HG03060 (cell line): ENCODE results near the gene TNFAIP3.
"Not testable (repeated sequence)": the region's sequence is repeated elsewhere in the genome, so short reads cannot be mapped to it uniquely, and the experiment has no call there.

Source experiments
- ATAC-seq: cut with Tn5 transposase; IDR thresholded peaks from one replicate; pipeline ENCODE4 v1.9.1; 2021; ENCODE audit warnings: low read depth, moderate number of reproducible peaks; ENCODE audit not compliant: unreplicated experiment

The TNFAIP3 gene

DNA sequence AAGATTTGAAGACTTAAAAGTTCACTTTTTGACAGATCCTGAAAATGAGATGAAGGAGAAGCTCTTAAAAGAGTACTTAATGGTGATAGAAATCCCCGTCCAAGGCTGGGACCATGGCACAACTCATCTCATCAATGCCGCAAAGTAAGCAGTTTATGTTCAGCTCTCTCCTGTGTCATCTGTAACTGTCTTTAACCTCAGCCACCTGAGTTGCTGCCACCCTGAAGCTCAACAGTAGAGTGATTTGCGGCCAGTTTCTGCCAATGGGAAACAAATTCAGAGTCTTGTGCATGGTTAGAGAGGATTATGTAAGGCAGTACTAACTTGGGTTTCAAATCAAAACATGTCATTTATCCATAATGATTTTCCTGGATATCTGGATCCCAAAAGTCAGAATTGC lies 10.1 kb downstream of the TNFAIP3 start:
- ATAC-seq: no peak

DNA sequence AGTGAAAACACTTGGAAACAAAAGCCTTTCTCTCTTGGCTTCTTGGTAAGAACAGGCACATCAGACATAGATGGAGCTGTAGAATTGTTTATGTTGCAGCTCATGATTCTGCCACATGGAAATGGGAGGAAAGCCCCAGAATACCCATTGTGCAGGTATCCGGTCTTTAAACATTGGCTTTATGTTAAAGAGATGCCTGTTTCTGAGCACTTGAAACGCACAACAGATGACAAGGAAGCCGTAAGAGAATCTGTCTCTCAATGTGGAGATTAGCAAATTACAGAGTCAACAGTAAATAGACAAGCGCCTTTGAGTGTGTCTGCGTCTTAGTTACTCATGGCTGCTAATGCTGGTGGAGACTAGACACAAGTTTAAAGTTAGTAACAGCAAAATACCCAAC lies 10.5 kb downstream of the TNFAIP3 start:
- ATAC-seq: no peak

DNA sequence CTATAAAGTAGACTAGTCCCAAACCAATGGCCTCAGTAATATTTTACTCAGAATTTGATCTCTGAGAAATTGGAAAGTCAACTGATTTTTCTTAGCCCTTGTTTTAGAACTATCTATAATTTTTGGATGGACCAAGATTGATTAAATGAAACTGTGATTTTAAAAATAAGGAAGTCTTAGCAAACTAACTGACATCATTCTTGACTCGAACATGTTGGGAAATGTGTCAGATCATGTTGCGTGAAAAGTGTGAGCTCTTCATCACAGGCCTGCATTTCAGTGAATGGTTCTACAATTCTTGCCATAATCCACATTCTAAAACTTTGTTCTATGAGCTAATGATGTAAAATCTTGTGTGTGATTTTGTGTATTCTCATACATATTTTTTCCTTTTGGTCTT lies 11.0 kb downstream of the TNFAIP3 start:
- ATAC-seq: no peak

GRCh38 chr6:137878486-137879285 lies 11.6 kb downstream of the TNFAIP3 start:
- no peak for ATAC-seq

GRCh38 chr6:137879299-137879698 lies 12.2 kb downstream of the TNFAIP3 start:
- no peak for ATAC-seq

- no peak for ATAC-seq
These were observed 13.1 kb downstream of the TNFAIP3 start for GRCh38 chr6:137879885-137880745.

DNA sequence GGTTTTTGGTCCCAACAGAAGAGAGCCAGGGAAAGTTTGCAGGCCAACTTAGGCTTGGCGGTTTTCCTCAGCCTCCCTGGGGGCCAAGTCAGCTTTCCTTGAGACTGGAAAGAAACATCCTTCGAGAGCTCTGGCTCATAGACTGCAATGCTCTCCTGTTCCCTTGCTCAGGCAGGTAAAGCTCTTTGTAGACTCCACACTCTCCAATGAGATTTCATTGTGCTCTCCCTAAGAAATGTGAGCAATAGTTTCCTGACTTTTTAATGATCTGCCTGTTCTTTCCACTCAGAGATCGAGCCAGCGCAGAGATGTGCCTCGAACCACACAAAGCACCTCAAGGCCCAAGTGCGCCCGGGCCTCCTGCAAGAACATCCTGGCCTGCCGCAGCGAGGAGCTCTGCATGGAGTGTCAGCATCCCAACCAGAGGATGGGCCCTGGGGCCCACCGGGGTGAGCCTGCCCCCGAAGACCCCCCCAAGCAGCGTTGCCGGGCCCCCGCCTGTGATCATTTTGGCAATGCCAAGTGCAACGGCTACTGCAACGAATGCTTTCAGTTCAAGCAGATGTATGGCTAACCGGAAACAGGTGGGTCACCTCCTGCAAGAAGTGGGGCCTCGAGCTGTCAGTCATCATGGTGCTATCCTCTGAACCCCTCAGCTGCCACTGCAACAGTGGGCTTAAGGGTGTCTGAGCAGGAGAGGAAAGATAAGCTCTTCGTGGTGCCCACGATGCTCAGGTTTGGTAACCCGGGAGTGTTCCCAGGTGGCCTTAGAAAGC lies 13.9 kb downstream of the TNFAIP3 start:
- no peak for ATAC-seq

- no peak for ATAC-seq
These were observed 14.4 kb downstream of the TNFAIP3 start for GRCh38 chr6:137881522-137881886.

DNA sequence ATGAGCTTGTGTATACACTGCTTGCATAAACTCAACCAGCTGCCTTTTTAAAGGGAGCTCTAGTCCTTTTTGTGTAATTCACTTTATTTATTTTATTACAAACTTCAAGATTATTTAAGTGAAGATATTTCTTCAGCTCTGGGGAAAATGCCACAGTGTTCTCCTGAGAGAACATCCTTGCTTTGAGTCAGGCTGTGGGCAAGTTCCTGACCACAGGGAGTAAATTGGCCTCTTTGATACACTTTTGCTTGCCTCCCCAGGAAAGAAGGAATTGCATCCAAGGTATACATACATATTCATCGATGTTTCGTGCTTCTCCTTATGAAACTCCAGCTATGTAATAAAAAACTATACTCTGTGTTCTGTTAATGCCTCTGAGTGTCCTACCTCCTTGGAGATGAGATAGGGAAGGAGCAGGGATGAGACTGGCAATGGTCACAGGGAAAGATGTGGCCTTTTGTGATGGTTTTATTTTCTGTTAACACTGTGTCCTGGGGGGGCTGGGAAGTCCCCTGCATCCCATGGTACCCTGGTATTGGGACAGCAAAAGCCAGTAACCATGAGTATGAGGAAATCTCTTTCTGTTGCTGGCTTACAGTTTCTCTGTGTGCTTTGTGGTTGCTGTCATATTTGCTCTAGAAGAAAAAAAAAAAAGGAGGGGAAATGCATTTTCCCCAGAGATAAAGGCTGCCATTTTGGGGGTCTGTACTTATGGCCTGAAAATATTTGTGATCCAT lies 15.3 kb downstream of the TNFAIP3 start:
- ATAC-seq: no peak

GRCh38 chr6:137883400-137884148 lies 16.5 kb downstream of the TNFAIP3 start:
- no peak for ATAC-seq

GRCh38 chr6:137884149-137884909 lies 17.3 kb downstream of the TNFAIP3 start:
- ATAC-seq: no peak

DNA sequence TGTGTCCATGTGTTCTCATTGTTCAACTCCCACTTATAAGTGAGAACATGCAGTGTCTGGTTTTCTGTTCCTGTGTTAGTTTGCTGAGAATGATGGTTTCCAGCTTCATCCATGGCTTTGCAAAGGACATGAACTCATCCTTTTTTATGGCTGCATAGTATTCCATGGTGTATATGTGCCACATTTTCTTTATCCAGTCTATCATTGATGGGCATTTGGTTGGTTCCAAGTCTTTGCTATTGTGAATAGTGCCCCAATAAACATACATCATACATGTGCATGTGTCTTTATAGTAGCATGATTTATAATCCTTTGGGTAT lies 17.8 kb downstream of the TNFAIP3 start:
- not testable (repeated sequence) for ATAC-seq

DNA sequence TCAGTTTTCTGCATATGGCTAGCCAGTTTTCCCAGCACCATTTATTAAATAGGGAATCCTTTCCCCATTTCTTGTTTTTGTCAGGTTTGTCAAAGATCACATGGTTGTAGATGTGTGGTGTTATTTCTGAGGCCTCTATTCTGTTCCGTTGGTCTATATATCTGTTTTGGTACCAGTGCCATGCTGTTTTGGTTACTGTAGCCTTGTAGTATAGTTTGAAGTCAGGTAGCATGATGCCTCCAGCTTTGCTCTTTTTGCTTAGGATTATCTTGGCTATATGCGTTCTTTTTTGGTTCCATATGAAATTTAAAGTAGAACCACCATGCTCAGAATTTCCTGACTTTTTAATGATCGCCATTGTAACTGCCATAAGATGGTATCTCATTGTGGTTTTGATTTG lies 19.2 kb downstream of the TNFAIP3 start:
- not testable (repeated sequence) for ATAC-seq

DNA sequence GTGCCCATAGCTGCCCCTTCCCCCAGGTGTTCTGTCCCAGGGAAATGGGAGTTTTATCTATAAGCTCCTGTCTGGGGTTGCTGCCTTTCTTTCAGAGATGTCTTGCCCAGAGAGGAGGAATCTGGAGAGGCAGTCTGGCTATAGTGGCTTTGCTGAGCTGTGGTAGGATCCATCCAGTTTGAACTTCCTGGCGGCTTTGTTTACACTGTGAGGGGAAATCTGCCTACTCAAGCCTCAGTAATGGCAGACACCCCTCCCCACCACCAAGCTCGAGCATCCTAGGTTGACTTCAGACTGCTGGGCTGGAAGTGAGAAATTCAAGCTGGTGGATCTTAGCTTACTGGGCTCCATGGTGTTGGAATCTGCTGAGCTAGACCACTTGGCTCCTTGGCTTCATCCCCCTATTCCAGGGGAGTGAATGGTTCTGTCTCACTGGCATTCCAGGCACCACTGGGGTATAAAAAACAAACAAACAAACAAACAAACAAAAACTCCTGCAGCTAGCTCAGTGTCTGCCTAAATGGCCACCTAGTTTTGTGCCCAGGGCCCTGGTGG lies 24.0 kb downstream of the TNFAIP3 start:
- ATAC-seq: no peak

GRCh38 chr6:137892271-137892708 lies 25.2 kb downstream of the TNFAIP3 start:
- no peak for ATAC-seq

- ATAC-seq: no peak
These were observed 26.1 kb downstream of the TNFAIP3 start for GRCh38 chr6:137893181-137893580.

GRCh38 chr6:137893726-137894125 lies 26.7 kb downstream of the TNFAIP3 start:
- ATAC-seq: no peak

DNA sequence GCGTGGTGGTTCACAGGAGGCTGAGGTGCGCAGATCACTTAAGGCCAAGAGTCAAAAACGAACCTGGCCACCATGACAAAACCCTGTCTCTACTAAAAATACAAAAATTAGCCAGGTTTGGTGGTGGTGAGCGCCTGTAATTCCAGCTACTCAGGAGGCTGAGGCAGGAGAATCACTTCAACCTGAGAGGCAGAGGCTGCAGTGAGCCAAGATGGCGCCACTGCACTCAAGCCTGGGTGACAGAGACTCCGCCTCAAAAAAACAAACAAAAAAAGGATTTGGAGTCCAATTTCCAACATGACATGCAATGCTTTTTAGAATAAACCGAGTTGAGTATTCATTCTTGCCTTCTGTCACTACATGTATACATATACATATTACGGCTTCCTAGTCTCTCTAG lies 27.3 kb downstream of the TNFAIP3 start:
- ATAC-seq: not testable (repeated sequence)
